Loucy (cell line): ENCODE data around the gene GBGT1.

Experiments used
- H2AFZ ChIP-seq: fragments of 200-600 bp; sonication (generic); 2 replicates; pipeline ENCODE4 v1.6.0; 2016; ENCODE audit warnings: antibody characterized with exemption, mild to moderate bottlenecking, low read length, moderate library complexity
- H3F3A ChIP-seq: fragments of 200-600 bp; 2 replicates; pipeline ENCODE4 v1.6.0; 2016; ENCODE audit warnings: antibody characterized with exemption, low read depth, mild to moderate bottlenecking
- H3K27me3 ChIP-seq: fragments of 200-600 bp; sonication (generic); 2 replicates; pipeline ENCODE4 v1.6.1; 2014; ENCODE audit warnings: low read length, mild to moderate bottlenecking; ENCODE audit not compliant: insufficient read depth, poor library complexity, severe bottlenecking
- H3K36me3 ChIP-seq: fragments of 200-600 bp; sonication (generic); 2 replicates; pipeline ENCODE4 v1.6.1; 2016; ENCODE audit warnings: low read length; ENCODE audit not compliant: insufficient read depth
- H3K4me1 ChIP-seq: fragments of 200-600 bp; sonication (generic); 2 replicates; pipeline ENCODE4 v1.5.1; 2014; ENCODE audit warnings: low read length, mild to moderate bottlenecking; ENCODE audit not compliant: insufficient read depth, poor library complexity, severe bottlenecking
- H3K4me2 ChIP-seq: fragments of 200-600 bp; sonication (generic); 2 replicates; pipeline ENCODE4 v1.6.0; 2014; ENCODE audit warnings: antibody characterized with exemption, low read length, low read depth, mild to moderate bottlenecking; ENCODE audit not compliant: poor library complexity, severe bottlenecking
- H3K4me3 ChIP-seq: fragments of 200-600 bp; sonication (generic); 2 replicates; pipeline ENCODE4 v1.5.1; 2014; ENCODE audit warnings: low read length, mild to moderate bottlenecking, mixed read lengths; ENCODE audit not compliant: poor library complexity, severe bottlenecking
- H3K79me2 ChIP-seq: fragments of 200-600 bp; sonication (generic); 2 replicates; pipeline ENCODE4 v1.6.1; 2014; ENCODE audit warnings: low read length; ENCODE audit not compliant: insufficient read depth
- H3K9ac ChIP-seq: fragments of 200-600 bp; sonication (generic); 2 replicates; pipeline ENCODE4 v1.6.0; 2014; ENCODE audit warnings: mild to moderate bottlenecking, low read depth, low read length, moderate library complexity; ENCODE audit not compliant: poor library complexity, severe bottlenecking
- H3K9me2 ChIP-seq: fragments of 200-600 bp; sonication (generic); replicated peaks from 2 replicates; pipeline ENCODE4 v1.6.1; 2016; ENCODE audit warnings: low read depth, low read length, mixed read lengths
- H3K9me3 ChIP-seq: fragments of 200-600 bp; sonication (generic); 2 replicates; pipeline ENCODE4 v1.6.1; 2014; ENCODE audit warnings: mild to moderate bottlenecking, antibody characterized with exemption, low read length, low read depth; ENCODE audit not compliant: insufficient read depth
- H4K20me1 ChIP-seq: fragments of 200-600 bp; sonication (generic); 2 replicates; pipeline ENCODE4 v1.6.0; 2014; ENCODE audit warnings: antibody characterized with exemption, low read length, mild to moderate bottlenecking; ENCODE audit not compliant: insufficient read depth, poor library complexity, severe bottlenecking
- CTCF ChIP-seq: fragments of 200-600 bp; sonication (generic); conservative IDR thresholded peaks from 2 replicates; pipeline ENCODE4 v1.5.1; 2014; ENCODE audit warnings: mild to moderate bottlenecking, antibody characterized with exemption, low read length
- EZH2phosphoT487 ChIP-seq: fragments of 200-600 bp; IDR thresholded peaks from 2 replicates; pipeline ENCODE4 v1.6.1; 2018; ENCODE audit warnings: antibody characterized with exemption, mild to moderate bottlenecking, moderate library complexity, borderline replicate concordance

GBGT1 gene

GRCh38 chr9:133117271-133118178, 46.2 kb downstream of the GBGT1 start:
- Histone ChIP-seq H2AFZ (no peak overlapping the region), H3F3A (peaks cover 5% of the 10 kb centered on the region; the same call in 1 of the 2 replicates), H3K36me3 (no peaks in the 10 kb centered on the region), H4K20me1 (peaks cover 85% of the 10 kb centered on the region), H3K4me3 (no peak overlapping the region), H3K4me1 (peaks cover 40% of the 10 kb centered on the region), H3K27me3 (no peaks in the 10 kb centered on the region), H3K79me2 (peaks cover 80% of the 10 kb centered on the region), H3K4me2 (no peak overlapping the region), H3K9me2 (no peaks in the 10 kb centered on the region), H3K9ac (no peak overlapping the region), H3K9me3 (no peaks in the 10 kb centered on the region)
- TF ChIP-seq EZH2phosphoT487 (no peak), CTCF (no peak)

- H3K9me3 ChIP-seq: no peaks in the 10 kb centered on the region
- H2AFZ ChIP-seq: no peak overlapping the region
- H4K20me1 ChIP-seq: peaks cover 87% of the 10 kb centered on the region
- no peak overlapping the region for H3K9ac ChIP-seq
- H3K4me2 ChIP-seq: no peak overlapping the region
- H3K9me2 ChIP-seq: no peaks in the 10 kb centered on the region
- H3K27me3 ChIP-seq: no peaks in the 10 kb centered on the region
- H3K79me2 ChIP-seq: peaks cover 89% of the 10 kb centered on the region
- peaks cover 5% of the 10 kb centered on the region; the same call in 1 of the 2 replicates for H3K36me3 ChIP-seq
- no peak overlapping the region for H3K4me3 ChIP-seq
- TF ChIP-seq CTCF: no peak
- peaks cover 47% of the 10 kb centered on the region for H3K4me1 ChIP-seq
- peaks cover 3% of the 10 kb centered on the region; the same call in 1 of the 2 replicates for H3F3A ChIP-seq
Measured at GRCh38 chr9:133116346-133117231, 47.1 kb downstream of the GBGT1 start.

- H3K27me3 ChIP-seq: no peaks in the 10 kb centered on the region
- peaks cover 47% of the 10 kb centered on the region for H3K4me1 ChIP-seq
- no peaks in the 10 kb centered on the region for H3K9me2 ChIP-seq
- peak overlapping the region; percentile 62 for H3K9ac ChIP-seq
- H3K9me3 ChIP-seq: no peaks in the 10 kb centered on the region
- H2AFZ ChIP-seq: no peak overlapping the region
- no peak overlapping the region for H3K4me3 ChIP-seq
- H3K36me3 ChIP-seq: peaks cover 13% of the 10 kb centered on the region; the same call in 1 of the 2 replicates
- H3K4me2 ChIP-seq: peak overlapping the region; percentile 66
- H4K20me1 ChIP-seq: peaks cover 84% of the 10 kb centered on the region
- TF ChIP-seq EZH2phosphoT487 (no peak), CTCF (no peak)
- H3K79me2 ChIP-seq: peaks cover 90% of the 10 kb centered on the region
- H3F3A ChIP-seq: no peaks in the 10 kb centered on the region
Measured at GRCh38 chr9:133115604-133116345, 47.9 kb downstream of the GBGT1 start.
